CD4-positive, alpha-beta T cell treated with Interferon gamma for 1 hour (primary cell): ENCODE data around the gene PPP2R2D.

Source experiments
- DNase-seq: peaks from one replicate; pipeline ENCODE4 v3.0.0-alpha.2; 2020

PPP2R2D gene

DNA sequence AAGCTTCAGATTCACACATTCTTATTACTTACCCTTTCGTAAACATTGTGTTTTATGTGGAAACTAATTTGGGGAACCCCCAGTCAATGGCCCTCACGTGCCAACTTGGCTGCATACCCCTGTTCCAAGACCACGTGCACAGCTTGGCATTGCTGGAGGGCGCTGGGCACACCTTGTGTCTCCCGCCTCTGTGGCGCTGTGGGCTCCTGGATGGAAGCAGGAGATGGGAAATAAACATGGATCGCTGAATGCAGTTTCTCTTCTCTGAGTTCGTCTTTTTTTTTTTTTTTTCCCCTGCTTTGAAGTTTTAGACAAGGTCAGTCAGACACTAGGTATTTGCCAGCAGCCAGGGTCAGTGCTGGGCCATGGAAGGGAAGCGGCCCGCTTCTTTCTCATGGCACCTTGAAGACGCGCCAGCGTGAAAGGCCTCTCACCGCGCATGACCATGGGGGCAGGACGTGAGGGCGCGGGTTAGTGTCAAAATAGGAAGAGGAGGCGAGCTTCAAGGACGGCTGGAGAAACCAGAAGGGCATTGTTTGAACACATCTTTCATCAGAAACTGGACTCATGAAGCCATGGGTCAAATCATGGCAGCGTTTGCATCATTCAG, 53.7 kb downstream of the PPP2R2D start:
- DNase-seq: no peak

DNA sequence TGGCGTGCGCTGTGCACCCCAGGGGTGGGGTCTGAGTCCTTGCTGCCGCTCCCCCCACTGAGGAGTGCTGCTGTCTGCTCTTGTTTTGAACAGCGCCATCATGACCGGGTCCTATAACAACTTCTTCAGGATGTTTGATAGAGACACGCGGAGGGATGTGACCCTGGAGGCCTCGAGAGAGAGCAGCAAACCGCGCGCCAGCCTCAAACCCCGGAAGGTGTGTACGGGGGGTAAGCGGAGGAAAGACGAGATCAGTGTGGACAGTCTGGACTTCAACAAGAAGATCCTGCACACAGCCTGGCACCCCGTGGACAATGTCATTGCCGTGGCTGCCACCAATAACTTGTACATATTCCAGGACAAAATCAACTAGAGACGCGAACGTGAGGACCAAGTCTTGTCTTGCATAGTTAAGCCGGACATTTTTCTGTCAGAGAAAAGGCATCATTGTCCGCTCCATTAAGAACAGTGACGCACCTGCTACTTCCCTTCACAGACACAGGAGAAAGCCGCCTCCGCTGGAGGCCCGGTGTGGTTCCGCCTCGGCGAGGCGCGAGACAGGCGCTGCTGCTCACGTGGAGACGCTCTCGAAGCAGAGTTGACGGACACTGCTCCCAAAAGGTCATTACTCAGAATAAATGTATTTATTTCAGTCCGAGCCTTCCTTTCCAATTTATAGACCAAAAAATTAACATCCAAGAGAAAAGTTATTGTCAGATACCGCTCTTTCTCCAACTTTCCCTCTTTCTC, 55.0 kb downstream of the PPP2R2D start:
- no peak for DNase-seq

DNA sequence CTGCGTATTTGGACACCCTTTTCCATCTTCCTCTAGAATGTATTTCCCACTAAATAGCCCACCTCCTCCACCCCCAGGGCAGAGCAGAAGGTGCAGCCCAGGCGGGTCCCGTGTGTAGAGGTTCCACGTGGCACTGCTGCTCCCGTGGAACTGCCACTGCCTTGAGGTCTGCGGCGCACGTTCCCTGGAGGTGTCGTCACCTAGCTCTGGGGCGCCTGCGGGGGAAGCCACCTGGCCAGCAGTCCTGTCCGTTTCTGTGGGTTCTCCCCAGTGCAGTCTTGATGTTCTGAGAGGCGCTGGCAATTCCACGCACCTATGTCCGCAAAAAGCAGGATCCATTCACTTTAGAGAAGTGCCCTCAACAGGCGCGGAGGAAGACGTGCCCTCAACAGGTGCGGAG, 59.0 kb downstream of the PPP2R2D start:
- no peak for DNase-seq

DNA sequence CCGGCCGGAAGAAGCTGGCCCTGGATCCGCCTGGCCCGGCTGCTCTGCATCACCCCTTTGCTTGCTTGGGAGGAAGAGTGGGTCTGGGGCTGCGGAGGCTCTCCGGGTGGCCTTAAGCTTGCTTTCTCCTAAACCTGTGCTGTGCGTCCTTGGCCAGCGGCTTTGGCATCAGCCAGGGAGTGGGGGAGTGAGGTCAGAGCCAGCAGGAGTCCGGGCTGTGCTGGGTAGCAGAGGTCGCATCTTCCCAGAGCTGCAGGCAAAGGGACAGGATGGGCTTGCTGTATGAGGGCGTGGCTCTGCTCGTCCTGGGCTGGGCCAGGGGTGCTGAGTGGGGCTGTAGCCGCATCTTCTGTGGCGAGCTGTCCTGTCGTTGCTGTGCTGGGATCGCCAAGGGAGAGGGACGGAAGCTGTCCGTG, 59.8 kb downstream of the PPP2R2D start:
- no peak for DNase-seq

DNA sequence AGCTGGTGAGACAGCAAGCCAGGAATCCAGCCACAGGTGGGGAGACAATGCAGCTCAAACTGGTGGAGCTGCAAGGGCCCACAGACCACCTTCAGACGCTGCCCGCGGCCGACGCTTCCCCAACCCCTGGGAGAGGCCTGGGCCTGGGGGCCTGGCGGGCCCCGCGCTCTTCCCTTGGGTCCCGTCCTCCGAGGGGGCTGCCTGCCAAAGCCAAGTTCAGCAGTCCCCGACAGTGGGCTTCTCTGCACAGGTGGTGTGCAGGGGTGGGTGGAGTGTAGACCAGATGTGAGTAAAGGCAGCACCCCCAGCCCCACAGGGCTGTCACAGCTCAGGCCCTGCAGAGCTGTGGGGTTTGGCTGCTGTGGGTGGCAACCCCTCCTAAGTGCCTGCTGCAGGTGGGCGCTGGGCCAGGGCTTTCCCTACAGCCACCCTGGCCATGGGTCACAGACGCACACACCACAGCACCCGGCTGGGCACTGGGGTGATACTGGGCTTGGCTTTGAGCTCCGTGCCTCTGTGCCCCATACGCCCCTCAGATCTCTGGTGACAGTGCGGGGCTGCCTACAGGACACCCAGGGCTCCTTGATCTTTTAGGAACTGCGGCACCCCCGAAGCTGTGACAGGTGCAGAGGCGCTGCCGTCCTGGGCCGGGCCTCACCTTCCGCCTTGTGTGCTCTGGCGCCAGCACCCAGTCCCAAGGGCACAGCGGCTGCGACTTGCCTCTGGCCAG, 60.4 kb downstream of the PPP2R2D start:
- DNase-seq: no peak

DNA sequence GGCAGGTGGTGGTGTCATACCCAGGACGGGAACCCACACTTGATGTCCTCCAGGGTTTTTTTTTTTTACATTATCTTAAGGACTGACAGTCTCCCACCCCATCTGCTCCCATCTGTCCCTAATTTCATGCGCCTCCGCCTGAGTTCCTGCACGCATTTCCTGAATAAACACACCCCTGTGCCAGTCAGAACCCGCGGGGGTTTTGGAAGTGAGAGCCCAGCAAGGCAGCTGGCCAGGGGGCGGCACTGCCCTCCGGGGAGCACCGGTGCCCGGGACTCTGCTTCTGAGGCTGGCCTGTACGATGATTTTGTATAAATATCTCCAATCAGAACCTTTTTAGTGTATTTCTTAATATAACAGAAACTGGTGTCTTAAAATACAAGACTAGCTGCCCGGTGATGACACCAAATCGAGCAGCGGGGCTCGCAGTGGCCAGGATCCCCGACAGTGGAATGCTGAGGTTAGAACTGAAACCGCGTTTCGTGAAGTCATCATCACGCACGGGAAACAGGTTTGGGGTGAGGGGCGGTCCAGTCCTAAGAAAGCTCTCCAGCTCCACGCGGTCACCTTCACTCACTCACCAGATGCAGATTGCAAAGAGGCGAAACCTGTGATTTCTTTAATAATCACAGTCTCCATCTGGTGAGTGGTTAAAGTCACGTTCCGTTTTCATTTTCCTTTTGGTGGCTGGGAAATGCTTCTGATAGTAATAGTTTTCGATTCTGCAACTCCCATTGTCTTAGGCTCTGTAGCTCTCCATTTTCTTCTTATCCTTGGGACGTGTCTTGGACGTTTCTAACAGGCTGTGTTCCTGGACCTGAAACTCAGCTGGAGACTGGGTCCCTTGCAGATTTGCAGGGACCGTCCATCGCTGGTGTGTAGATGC, 61.2 kb downstream of the PPP2R2D start:
- no peak for DNase-seq

DNA sequence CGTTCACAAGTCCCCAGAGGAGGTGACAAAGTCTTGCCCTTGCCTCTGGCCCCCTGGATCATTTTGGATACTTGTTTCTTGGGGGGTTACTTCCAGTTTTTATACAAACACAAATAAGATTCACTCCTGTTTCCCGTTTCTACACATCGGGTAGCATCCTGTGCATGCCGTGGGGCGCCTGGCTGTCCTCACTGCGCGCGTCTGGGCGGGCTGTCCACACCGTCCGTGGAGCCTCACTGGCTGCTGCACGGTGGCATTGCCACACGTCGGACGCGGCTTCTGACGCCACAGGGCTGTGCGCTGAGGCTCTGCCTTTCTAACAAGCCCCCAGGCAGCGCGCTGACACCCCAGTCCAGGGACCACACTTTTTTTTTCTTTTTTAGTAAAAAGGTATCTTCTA, 62.5 kb downstream of the PPP2R2D start:
- DNase-seq: no peak

DNA sequence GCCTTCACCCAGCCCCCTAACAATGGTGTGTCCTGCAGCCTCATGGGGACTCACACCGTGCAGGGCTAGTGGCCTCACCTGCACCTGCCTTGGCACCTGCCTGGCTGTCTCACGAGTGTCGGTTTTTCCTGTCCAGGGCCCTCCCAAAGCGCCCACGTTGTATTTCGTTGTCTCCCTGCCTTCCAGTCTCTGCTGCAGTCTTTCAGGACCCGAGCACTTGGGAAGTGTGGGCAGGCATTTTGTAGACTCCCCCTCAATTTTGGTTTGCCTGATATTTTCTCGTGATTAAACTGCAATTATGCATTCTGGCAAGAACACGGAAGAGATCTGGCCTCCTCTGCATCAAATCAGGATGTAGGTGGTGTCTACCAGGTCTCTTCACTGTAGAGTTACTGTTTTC, 63.0 kb downstream of the PPP2R2D start:
- no peak for DNase-seq

DNA sequence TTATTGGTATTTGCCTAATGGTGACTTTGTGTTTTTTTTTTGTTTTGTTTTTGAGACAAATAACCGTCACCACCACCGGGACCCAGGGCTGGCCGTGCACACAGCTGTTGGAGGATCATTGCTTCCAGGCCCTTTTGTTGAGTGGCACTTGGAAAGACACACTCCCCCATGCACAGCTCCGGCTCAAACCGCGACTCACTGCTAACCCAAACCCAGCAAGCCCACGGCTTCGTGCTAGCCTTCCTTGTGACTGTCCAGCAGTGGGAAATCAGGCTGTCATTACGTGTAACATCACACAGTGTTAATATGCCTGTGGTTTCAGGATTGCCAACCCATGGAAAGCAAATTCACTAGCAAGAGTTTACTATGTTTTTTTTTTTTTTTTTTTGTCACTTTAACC, 63.5 kb downstream of the PPP2R2D start:
- no peak for DNase-seq

DNA sequence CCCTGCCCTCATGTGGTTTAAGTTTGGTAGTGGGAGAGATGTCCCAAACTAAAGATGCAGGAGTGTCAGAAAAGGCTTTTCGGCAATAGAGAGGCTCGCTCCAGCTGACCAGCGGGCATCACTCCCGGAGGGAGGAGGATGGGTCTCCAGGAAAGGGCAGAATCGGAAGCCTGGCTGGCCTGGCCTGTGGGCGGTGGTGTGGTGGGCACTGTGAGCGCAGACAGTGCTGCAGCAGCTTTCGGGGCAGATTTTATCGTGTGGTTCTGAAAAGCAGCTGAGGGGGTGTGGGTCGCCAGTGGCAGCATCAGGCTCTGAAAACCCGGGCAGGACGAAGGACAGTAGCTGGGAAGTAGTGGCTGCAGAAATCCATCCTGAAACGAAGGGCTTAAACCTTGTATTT, 68.1 kb downstream of the PPP2R2D start:
- DNase-seq: no peak

DNA sequence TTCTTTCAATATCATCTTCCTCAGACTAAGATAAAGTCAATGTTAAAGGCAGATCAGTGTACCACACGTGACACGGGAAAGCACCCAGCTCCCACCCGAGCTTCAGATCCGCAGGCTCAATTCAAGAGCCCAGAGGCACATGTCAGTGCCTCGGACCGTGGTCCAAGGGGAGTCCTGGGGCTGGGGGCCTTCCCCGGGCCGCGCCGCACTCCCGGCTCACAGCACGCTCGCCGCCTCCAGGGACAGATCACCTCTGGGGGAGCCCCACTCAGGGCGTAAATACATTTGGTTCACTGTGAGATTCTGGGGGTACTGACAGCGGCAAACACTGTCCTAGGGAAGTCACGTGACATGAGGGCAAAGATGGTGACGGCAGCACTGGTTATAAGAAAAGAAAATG, 70.1 kb downstream of the PPP2R2D start:
- DNase-seq: no peak

DNA sequence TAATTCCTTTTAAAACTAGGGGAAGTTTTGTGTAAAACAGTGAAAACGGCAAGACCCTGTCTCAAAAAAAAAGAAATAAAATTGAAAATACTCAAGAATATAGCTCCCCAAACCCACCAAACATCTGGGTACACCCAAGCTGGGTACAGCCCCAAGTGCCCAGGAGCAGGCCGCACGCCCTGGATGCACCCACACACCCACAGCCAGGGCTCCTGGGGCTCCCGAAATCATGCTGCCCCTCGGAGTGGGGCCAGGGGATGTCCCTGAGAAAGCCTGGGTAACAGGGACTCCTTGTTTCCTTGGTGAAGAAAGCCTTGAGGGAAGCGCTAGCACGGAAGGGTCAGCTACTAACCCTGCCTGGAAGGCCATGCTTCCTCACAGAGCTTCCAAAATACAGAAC, 70.8 kb downstream of the PPP2R2D start:
- no peak for DNase-seq

DNA sequence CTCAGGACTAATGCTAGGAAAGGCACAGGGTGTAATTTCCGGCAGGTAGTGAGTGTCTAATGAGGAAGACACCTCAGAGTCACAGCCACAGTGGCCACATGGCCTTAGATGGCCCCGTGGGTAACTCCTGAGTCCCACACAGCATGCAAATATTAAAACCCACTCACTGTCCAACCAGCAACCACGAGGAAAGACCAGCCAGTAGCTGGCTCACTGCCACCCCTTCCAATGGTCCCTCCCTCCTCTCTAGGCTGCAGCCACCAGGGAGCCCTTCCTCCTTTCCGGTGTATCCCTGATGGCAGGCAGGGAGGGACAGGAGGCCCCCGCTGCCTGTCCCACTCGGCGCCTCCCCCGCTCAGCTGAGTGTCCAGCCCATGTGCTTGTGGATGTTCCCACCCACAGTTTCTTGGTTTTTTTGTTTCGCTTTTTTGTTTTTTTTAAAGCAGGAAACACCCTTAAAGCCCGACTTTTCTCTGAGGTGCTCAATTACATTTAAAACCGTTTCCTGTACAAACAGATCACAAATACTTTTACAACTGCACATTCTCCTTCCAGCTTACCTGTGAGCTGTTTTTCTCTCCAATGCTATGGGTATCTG, 71.8 kb downstream of the PPP2R2D start:
- DNase-seq: no peak

DNA sequence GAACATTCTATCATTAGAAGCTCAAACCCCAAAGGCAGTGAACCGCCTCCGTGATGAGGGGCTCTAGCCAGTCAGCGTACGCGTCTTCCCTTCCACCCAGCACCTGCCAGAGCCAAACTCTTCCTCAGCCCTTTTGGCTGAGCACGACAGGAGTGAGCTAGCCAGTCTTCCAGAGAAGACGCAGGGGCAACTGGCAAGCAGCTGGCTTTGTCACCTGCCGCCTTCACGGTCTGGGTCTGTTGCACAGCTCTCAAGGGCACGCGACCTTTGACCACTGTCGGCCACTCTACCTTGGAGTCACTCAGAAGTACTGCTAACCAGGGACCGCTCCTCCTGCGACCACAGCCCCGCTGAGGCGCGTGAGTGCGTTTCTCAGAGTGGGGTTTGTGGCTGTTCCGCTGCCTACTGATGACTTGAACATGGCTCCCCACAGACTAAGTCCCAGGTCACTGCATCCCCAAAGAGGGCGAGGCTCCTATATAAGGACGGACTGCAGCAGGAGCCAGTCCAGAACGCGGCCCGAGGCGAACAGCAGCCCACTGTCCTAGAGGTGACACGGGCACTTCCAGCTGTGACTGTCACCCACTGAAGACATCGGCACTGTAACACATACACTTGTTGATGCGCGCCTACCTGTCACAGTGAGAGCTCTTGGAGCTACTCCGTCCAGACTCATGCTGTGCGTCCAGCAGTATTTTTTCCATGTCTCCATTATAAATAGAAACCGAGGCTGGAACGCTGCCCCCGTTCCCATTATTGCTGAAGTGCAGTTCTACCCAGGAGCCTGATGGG, 72.5 kb downstream of the PPP2R2D start:
- no peak for DNase-seq

DNA sequence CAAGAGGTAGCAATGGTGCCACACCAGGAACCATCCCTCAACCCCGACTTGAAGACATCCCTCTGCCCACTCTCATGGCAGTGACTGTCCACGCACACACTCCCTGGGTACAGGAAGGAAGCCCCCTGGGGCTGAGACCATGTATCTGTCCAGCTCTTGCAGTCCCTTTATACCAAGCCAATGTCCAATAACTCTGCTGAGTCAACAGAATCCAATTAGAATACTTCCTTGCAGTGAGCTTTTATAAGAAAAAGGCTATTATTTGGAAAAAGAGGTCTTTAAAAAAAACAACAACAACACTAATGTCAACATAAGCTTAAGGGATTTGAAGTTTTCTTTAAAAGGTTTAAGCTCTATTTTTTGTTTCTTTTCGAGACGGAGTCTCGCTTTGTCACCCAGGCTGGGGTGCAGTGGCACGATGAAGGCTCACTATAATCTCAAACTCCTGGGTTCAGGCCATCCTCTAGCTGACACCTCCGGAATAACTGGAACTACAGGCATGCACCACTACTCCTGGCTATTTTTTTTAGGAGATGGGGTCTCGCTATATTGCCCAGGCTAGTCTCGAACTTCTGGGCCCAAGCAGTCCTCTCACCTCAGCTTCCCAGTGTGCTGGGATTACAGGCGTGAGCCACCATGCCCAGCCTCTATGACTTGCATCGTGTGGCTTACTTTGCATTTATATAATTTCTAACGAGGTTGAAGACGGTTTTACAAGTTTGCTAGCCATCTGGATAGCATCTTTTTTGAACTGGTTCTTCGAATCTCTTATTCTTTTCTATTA, 73.4 kb downstream of the PPP2R2D start:
- DNase-seq: no peak

DNA sequence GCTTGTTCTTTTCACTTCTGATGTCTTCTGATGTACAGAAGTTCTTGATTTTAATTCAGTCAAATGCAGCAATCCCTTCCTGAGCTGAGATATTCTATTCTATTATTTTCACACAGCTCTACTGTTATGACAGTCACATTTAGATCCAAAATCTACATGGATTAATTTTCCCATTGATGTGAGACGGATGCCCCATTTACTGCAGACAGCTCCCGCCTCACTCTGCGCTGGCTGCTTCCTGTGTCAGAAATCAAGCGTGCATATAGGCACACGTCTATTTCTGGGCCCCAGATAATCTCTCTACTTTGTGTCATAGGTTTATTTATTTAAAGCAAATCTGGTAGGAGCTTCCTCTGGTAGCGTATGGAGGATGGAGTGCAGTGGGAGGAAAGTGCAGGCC, 74.2 kb downstream of the PPP2R2D start:
- DNase-seq: no peak

DNA sequence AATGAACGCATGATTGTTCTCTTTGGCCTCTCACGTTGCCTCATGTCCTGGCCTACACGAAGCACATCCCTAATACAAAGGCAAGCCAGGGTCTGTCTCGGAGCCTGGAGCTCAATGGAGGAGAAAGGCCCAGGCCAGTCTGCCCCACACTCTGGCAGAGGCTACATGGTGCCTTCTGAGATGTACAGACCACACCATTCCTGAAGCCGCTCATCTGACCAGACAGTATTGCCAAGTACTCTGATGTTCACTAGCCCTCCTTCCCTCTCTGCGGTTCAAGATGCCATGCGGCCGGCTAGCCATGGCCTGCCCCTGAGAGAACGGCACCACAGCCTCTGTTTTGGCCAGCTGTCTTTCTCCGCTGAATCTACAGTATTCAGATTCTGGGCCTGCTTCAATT, 75.0 kb downstream of the PPP2R2D start:
- DNase-seq: no peak

DNA sequence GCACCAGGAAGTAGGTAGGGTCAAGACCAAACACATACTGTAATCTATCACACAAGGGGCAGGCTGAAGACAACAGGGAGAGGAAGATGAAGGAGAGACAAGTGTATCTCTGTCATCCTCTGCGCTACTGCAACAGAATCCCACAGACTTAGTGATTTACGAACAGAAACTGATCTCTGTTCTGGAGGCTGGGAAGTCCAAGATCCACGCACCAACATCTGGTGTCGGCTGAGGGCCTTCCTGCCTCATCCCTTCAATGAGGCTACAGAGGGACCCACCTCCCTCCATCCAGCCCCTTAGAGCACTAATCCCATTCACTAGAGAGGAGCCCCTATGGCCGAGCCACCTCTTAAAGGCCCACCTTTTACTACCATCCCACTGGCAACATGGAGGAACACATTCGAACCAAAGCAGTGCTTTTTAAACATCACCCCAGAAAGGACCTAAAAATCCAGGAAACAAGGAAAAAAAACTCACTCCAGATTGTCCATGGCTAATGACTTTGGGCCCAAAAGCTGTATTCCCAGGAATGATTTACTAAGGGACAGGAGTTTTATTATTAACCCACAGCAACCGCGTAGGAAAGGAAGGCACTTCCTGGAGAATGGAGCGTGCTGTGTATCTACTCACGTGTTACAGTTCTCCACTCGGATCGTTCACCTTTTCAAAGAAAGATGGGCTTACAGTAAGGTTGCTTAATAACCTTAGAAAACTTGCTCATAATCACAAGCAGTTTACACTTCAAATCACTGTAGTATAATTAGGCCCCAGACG, 76.7 kb downstream of the PPP2R2D start:
- DNase-seq: no peak

DNA sequence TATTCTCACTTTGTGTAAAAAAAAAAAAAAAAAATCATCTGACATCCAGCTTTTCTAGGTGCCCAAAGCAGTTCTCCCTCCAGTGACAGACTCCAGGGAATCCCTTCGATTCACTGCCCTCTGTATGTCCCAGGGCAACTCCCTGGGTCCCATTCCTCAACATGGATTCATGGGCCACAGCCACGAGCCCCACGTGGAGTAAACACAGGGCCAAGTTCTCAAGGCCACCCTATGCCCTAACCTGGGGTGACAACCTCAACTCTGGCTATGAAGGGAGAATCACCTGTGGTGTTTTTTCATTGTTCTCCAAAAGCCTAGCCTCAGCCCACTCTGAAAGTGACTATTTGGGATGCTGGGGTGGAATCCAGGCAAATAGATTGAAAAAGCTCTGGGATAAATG, 77.6 kb downstream of the PPP2R2D start:
- DNase-seq: no peak

DNA sequence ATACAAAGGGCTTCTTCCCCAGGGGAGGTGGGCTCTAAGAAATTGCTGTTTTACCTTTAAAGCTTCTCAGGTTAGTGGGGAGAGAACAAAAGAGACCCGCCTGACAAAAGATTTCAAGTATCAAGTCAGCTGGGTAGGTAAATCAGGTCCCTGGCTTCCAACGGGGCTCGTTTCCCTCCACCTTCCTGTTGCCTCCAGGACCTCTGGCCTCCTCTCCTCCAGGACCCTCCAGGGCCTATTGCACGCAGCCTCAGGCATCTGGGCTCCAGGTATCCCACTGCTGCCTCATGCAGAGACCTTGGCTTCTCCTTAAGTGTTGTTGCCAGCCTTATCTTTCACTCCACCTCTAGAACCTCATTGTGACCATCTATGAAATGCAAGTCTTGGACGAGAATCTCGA, 78.0 kb downstream of the PPP2R2D start:
- DNase-seq: no peak
